ENCODE measurements around the gene SMIM27. TPM values are rescaled to one million over a fixed set of nuclear protein-coding genes. Genes with fewer than 3 reads are reported as not detected.

SMIM27 gene
- total and polyA plus RNA-seq, 9 of the 15 experiments (the other 6 are each of a cell fraction or from before 2014, with no cell fraction given), result 2.9 to 16.1 (median 7.9) TPM

DNA sequence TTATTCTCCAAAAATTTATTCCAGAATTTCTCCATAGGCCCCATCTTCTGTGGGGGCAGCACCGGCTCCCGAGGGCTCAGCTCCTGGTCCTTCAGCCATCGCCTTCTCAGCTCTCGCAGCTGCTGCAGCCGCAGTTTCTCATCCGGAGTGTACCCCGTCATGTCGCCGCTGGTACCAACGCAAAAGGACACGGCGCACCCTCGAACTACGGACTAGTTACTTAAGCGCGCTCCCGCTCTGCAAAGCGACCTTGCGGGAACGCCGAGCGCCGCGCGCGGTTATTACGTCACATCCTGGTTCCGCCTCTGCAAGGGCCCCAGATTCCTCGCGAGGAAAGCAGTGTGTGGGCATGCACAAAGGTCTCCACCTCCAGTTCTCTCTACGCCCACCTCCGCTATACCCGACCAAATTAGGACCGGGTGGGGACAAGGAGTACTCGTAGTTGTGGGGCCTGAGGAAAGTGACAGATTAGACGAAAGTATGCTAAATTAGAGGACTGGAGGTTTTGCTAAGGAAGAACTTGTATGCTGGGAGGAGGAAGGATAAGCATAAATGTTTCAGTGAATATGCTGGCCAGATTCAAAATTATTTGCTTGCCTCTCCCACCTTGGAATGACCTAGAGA lies 20.9 kb downstream of the SMIM27 start, which contains the start of gene NDUFB6 (continued):
- TF ChIP-seq TOE1 (IDR thresholded peaks at IDR 0.05; ENCODE audit: borderline replicate concordance), result 0 out of 2 replicates have a peak, but pooled peaks have one; percentile 24
- no peak for TF ChIP-seq TOE1 (CRISPR knock-in tag; IDR thresholded peaks at IDR 0.05; ENCODE audit: borderline replicate concordance, low read depth)
- TF ChIP-seq TEAD4 (IDR thresholded peaks at IDR 0.05; ENCODE audit: low read length), result 0 out of 2 replicates have a peak, but pooled peaks have one; percentile 5
- TF ChIP-seq TEAD4 (CRISPR knock-in tag; IDR thresholded peaks at IDR 0.05; ENCODE audit: borderline replicate concordance), result no peak
- no peak for TF ChIP-seq ZNF253 (CRISPR knock-in tag; conservative IDR thresholded peaks at IDR 0.05)
- TF ChIP-seq ZNF644 (tag; IDR thresholded peaks at IDR 0.05; ENCODE audit: low read depth), result no peak
- TF ChIP-seq SMAD1 (IDR thresholded peaks at IDR 0.05; ENCODE audit: low read depth, low read length, partially characterized antibody), result peak; percentile 65
- TF ChIP-seq ZNF224 (CRISPR knock-in tag; IDR thresholded peaks at IDR 0.05), result no peak
- no peak for TF ChIP-seq XRCC4 (IDR thresholded peaks at IDR 0.05; ENCODE audit: extremely low read depth, insufficient read depth, insufficient read length)
- no peak for TF ChIP-seq MXI1 (IDR thresholded peaks at IDR 0.05; ENCODE audit: low read depth, low read length)
- TF ChIP-seq U2AF2 (optimal IDR thresholded peaks at IDR 0.05; ENCODE audit: low read depth, low read length), result no peak
- no peak for TF ChIP-seq ZNF586 (CRISPR knock-in tag; conservative IDR thresholded peaks at IDR 0.05)
- no peak for TF ChIP-seq ZEB2 (IDR thresholded peaks at IDR 0.05)
- no peak for TF ChIP-seq ZNF398 (CRISPR knock-in tag; IDR thresholded peaks at IDR 0.05)
- no peak for TF ChIP-seq ZNF507 (tag; conservative IDR thresholded peaks at IDR 0.05)
- no peak for TF ChIP-seq ARID1B (IDR thresholded peaks at IDR 0.05)
- no peak for TF ChIP-seq ZNF232 (CRISPR knock-in tag; IDR thresholded peaks at IDR 0.05)
- TF ChIP-seq GTF2E2 (tag; IDR thresholded peaks at IDR 0.05), result no peak
- no peak for TF ChIP-seq PPARD (CRISPR knock-in tag; IDR thresholded peaks at IDR 0.05)
- TF ChIP-seq ZNF174 (CRISPR knock-in tag; IDR thresholded peaks at IDR 0.05), result no peak
- TF ChIP-seq ZZZ3 (IDR thresholded peaks at IDR 0.05), result no peak
- no peak for TF ChIP-seq MCM2 (IDR thresholded peaks at IDR 0.05; ENCODE audit: low read depth)
- TF ChIP-seq PCBP2 (IDR thresholded peaks at IDR 0.05; ENCODE audit: low read depth, low read length, poor library complexity, severe bottlenecking), result no peak
- no peak for TF ChIP-seq GTF3C2 (IDR thresholded peaks at IDR 0.05; ENCODE audit: borderline replicate concordance, extremely low read depth, insufficient read length)
- no peak for TF ChIP-seq CBFB (CRISPR knock-in tag; IDR thresholded peaks at IDR 0.05)
